Endothelial cell of umbilical vein (primary cell): ENCODE data around the gene RPL15.

Source experiments
- CTCF ChIP-seq, 2 donors: IDR thresholded peaks; 1 replicate in 1 of 2; 2 replicates in 1 of 2; pipeline ENCODE4 v1.5.1; 2011; ENCODE audit warnings: low read length in 2 of 2, mild to moderate bottlenecking in 2 of 2, moderate library complexity in 2 of 2, control low read depth in 1 of 2, inconsistent platforms in 1 of 2, low read depth in 1 of 2; ENCODE audit not compliant: insufficient read depth in 1 of 2; ENCODE audit errors: extremely low read depth in 1 of 2
- EZH2 ChIP-seq: IDR thresholded peaks from 2 replicates; pipeline ENCODE4 v1.6.1; 2012; ENCODE audit warnings: borderline replicate concordance, low read depth, mild to moderate bottlenecking, moderate library complexity, low read length, inconsistent platforms; ENCODE audit not compliant: severe bottlenecking
- POLR2A ChIP-seq: IDR thresholded peaks from 2 replicates; pipeline ENCODE4 v1.6.1; 2012; ENCODE audit warnings: low read depth, mild to moderate bottlenecking, control low read depth, low read length

GRCh38 chr3:23948761-23949160, 31.8 kb downstream of the RPL15 start:
- TF ChIP-seq CTCF (IDR thresholded peaks at IDR 0.05; ENCODE audit: extremely low read depth in 1 of 2, insufficient read depth in 1 of 2, low read depth in 1 of 2, low read length in 2 of 2) (no peak), POLR2A (no peak), EZH2 (no peak)
